Skeletal muscle tissue (tissue), 4 donors: Measurements from ENCODE around the gene RNPS1. TPM values are rescaled to one million over a fixed set of nuclear protein-coding genes. Genes with fewer than 3 reads are reported as not detected.

Experiments used
- H3K27ac ChIP-seq: one replicate; pipeline ENCODE4 v1.7.0; 2013; ENCODE audit warnings: mild to moderate bottlenecking, low read depth, low read length, inconsistent platforms
- H3K27me3 ChIP-seq, 3 donors: one replicate each; pipeline ENCODE4 v1.7.0; 2013; ENCODE audit warnings: low read length in 3 of 3; ENCODE audit not compliant: control insufficient read depth in 3 of 3, insufficient read depth in 3 of 3
- H3K36me3 ChIP-seq, 3 donors: one replicate each; pipeline ENCODE4 v1.7.0; 2013; ENCODE audit warnings: low read length in 3 of 3; ENCODE audit not compliant: control insufficient read depth in 3 of 3, insufficient read depth in 3 of 3
- H3K4me1 ChIP-seq, 3 donors: one replicate each; pipeline ENCODE4 v1.7.0; 2013; ENCODE audit warnings: low read length in 3 of 3, mild to moderate bottlenecking in 3 of 3; ENCODE audit not compliant: control insufficient read depth in 3 of 3, insufficient read depth in 3 of 3
- H3K4me3 ChIP-seq, 3 donors: one replicate each; pipeline ENCODE4 v1.7.0; 2013; ENCODE audit warnings: low read length in 3 of 3
- H3K9ac ChIP-seq, 3 donors: one replicate each; pipeline ENCODE4 v1.7.0; 2013; ENCODE audit warnings: low read length in 3 of 3, mild to moderate bottlenecking in 3 of 3, moderate library complexity in 2 of 3, low read depth in 1 of 3
- H3K9me3 ChIP-seq, 3 donors: one replicate each; pipeline ENCODE4 v1.7.0; 2013; ENCODE audit warnings: low read length in 3 of 3; ENCODE audit not compliant: control insufficient read depth in 3 of 3
- total RNA-seq: library from RNA; depleted of rRNA; stranded (reverse); fragments of >200 nt; gene quantifications from one replicate; pipeline ENCODE4 v1.2.3, GENCODE V29; 2014
- donor health status: Osteomylitis.

RNPS1 gene
- total RNA-seq, 1 donor from 2014 or later: 42.3 TPM

DNA sequence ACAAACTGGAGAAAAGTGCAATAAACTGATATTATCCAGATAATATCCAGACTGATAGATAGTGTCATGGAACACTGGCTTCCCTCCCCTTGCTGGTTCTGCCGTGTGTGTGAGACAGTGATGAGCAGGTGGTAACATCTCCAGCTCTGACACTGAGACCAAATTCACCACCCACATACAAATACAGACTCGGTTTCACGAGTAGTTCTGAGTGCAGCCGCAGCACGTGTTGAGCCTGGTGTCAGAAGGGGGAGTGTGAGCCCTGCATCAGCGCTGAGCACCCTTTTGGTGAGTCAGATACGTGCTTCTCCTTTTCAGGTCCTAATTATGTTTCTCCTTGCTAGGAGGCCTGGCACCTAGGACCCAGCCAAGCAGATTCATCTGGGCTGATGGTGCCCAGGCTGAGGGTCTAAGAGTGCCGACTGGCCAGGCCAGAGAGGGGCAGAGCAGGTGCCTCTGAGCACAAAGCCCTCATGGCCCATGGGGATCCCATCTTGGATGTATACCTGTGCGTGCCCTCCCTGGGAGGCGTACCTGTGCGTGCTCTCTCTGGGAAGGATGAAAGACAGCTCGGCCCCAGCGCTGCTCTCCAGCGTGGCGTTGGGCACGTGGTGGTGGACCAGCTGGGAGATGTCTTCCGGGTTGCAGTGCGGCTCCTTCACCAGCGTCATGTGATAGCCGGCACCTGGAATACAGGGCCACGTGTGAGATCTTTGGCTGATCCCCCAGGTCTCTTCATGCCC lies 27.3 kb upstream of the RNPS1 start:
- H3K9me3 ChIP-seq: no peaks in the 10 kb centered on the region
- H3K4me1 ChIP-seq: peaks cover 0 to 4% (median 3%) of the 10 kb centered on the region in 3 donors
- H3K36me3 ChIP-seq: peaks cover 14 to 23% (median 19%) of the 10 kb centered on the region in 3 donors
- no peaks in the 10 kb centered on the region for H3K27me3 ChIP-seq
- H3K27ac ChIP-seq: no peak overlapping the region
- H3K9ac ChIP-seq: no peak overlapping the region
- H3K4me3 ChIP-seq: no peak overlapping the region

- no peaks in the 10 kb centered on the region for H3K9me3 ChIP-seq
- H3K4me1 ChIP-seq: peaks cover 0 to 4% (median 3%) of the 10 kb centered on the region in 3 donors
- H3K27ac ChIP-seq: no peak overlapping the region
- H3K27me3 ChIP-seq: no peaks in the 10 kb centered on the region
- H3K36me3 ChIP-seq: peaks cover 12 to 28% (median 12%) of the 10 kb centered on the region in 3 donors
- H3K9ac ChIP-seq: no peak overlapping the region
- no peak overlapping the region for H3K4me3 ChIP-seq
Observed at GRCh38 chr16:2292221-2292620, 24.3 kb upstream of the RNPS1 start.

- H3K9ac ChIP-seq: no peak overlapping the region
- no peaks in the 10 kb centered on the region for H3K27me3 ChIP-seq
- H3K4me3 ChIP-seq: no peak overlapping the region
- H3K27ac ChIP-seq: no peak overlapping the region
- no peaks in the 10 kb centered on the region for H3K9me3 ChIP-seq
- peaks cover 10 to 37% (median 12%) of the 10 kb centered on the region in 3 donors for H3K36me3 ChIP-seq
- H3K4me1 ChIP-seq: no peaks in the 10 kb centered on the region
Observed at GRCh38 chr16:2289282-2289681, 21.4 kb upstream of the RNPS1 start.

DNA sequence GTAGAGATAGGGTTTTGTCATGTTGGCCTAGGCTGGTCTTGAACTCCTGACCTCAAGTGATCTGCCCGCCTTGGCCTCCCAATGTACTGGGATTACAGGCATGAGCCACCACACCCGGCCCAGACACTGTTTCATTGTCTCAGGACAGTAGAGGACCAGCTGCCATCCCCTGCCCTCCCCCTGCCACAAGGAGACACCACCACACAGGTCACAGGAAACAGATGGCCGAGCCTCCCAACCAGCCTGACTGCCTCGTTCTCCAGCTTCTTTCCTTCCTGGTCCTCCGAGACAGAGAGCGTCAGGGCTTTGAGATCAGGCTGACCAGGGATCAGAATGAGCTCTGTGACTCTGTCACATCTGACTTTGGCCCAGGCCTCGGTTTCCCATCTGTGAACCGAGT lies 20.8 kb upstream of the RNPS1 start:
- Histone ChIP-seq H3K36me3 (peaks cover 10 to 41% (median 18%) of the 10 kb centered on the region in 3 donors), H3K9me3 (no peaks in the 10 kb centered on the region), H3K4me3 (no peak overlapping the region), H3K9ac (no peak overlapping the region), H3K27me3 (no peaks in the 10 kb centered on the region), H3K4me1 (no peaks in the 10 kb centered on the region), H3K27ac (no peak overlapping the region)

DNA sequence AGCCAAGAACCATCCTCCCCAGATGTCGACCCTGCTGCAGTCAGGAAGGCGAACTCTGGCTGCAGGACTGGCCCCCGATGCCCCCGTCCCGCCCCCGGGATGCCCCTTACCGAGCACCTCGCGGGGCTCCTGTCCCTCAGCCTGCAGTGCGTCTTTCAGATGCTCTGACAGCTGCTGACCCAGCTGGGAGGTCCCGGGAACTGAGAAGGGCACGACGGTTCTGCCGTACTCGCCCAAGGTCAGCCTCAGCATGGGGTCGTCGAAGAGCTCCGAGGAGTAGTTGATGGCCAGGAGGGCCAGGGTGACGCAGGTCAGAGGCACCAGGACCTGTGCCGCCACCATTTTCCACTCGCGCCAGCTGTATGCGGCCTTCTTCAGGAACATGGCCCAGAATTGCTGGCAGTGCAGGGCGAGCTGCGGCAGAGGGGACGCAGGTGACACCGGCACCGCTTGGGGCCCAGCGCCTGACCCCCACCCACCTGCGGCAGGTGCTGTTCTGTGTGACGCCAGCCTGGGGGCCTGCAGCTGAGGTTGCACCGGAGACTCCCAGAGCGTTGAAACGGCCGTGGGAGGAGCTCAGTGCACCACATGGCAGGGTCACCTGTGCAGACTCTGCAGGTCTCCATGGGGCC lies 20.1 kb upstream of the RNPS1 start:
- Histone ChIP-seq H3K4me3 (no peak overlapping the region), H3K9me3 (no peaks in the 10 kb centered on the region), H3K36me3 (peaks cover 10 to 46% (median 21%) of the 10 kb centered on the region in 3 donors), H3K4me1 (no peaks in the 10 kb centered on the region), H3K27me3 (no peaks in the 10 kb centered on the region), H3K9ac (no peak overlapping the region), H3K27ac (no peak overlapping the region)

DNA sequence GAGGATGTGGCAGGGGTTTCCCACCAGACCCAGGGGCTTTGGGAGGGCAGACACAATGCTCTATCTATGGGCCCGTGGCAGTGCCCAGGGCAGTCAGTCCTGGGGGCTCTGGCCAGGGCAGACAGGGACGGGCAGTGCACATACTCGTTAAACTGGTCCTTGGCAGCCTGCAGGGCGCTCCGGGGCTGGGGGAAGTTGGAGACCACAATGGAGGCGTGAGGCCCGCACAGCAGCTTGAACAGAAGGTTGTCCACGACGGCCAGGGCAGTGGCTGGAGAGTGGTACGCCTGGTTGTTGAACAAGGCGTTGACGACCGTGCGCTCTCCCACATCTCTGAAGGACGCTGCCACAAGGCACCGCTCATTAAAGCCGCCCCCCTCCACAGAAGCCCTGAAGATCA lies 18.6 kb upstream of the RNPS1 start:
- Histone ChIP-seq H3K27ac (no peak overlapping the region), H3K36me3 (peaks cover 10 to 45% (median 21%) of the 10 kb centered on the region in 3 donors), H3K4me1 (no peaks in the 10 kb centered on the region), H3K9ac (no peak overlapping the region), H3K4me3 (no peak overlapping the region), H3K9me3 (no peaks in the 10 kb centered on the region), H3K27me3 (no peaks in the 10 kb centered on the region)

DNA sequence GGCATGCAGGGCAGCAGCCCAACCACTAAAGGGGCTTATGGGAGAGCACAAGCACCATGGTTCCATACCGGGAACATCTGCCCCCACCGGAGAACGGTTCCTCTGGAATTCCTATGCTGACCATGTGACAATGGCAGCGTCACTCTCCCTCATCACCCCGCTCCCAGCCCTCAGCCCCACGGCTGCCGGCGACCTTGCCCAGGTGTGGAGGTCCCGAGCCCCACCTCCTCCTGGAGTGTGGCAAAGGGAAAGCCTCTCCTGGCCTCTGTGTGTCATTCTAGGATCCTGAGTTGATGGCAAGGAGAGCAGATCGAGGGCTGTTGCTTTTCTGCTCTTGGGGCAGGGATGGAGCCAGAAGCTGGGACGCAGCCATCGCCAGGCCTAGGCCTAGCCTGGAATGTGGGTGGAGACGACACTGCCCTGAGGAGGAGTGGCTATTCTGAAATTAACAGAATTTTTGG lies 17.8 kb upstream of the RNPS1 start:
- no peak overlapping the region for H3K9ac ChIP-seq
- no peaks in the 10 kb centered on the region for H3K9me3 ChIP-seq
- H3K27me3 ChIP-seq: no peaks in the 10 kb centered on the region
- no peak overlapping the region for H3K27ac ChIP-seq
- no peak overlapping the region for H3K4me3 ChIP-seq
- H3K4me1 ChIP-seq: no peaks in the 10 kb centered on the region
- peaks cover 10 to 41% (median 21%) of the 10 kb centered on the region in 3 donors for H3K36me3 ChIP-seq

DNA sequence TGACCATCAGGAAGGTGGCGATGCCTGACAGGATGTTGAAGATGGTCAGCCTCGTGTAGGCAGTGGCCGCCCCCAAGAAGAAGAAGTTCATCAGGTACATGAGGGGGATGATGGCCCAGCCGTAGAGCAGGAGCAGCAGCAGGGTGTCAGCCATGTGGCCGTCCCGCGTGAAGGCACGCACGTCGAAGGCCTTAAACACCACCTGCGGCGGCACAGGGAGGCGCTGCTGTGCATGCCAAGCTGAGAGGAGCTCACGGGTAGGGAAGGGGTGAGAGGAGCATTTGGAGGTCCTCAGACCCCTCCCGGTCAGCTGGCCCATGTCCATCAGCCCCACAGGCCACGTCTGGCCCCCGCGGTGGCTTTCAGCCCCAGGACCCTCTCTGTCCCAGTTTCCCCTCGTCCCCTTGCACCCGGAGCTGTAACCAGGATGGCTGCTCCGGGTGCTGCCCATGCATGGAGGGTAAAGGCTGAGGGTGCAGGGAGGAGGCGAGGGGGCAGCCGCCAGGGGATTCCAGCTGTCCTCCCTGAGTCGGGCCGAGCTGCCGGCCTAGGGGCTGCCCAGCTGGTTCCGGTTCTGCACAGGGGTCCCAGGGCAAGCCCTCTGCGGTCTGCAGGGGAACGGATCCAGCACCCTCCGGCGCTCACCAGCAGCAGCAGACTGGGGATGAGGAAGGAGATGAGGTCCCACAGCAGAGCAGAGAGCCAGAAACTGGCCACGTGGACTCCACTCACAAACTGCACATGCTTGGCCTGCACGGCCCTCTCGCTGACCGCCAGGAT lies 17.1 kb upstream of the RNPS1 start:
- Histone ChIP-seq H3K27me3 (no peaks in the 10 kb centered on the region), H3K4me3 (no peak overlapping the region), H3K9me3 (no peaks in the 10 kb centered on the region), H3K36me3 (peaks cover 12 to 42% (median 29%) of the 10 kb centered on the region in 3 donors), H3K9ac (no peak overlapping the region), H3K27ac (no peak overlapping the region), H3K4me1 (no peaks in the 10 kb centered on the region)

- peaks cover 15 to 45% (median 29%) of the 10 kb centered on the region in 3 donors for H3K36me3 ChIP-seq
- no peaks in the 10 kb centered on the region for H3K27me3 ChIP-seq
- H3K4me1 ChIP-seq: no peaks in the 10 kb centered on the region
- no peak overlapping the region for H3K27ac ChIP-seq
- no peak overlapping the region for H3K9ac ChIP-seq
- no peak overlapping the region for H3K4me3 ChIP-seq
- H3K9me3 ChIP-seq: no peaks in the 10 kb centered on the region
Observed at GRCh38 chr16:2284001-2284770, 16.3 kb upstream of the RNPS1 start.
